Endothelial cell of umbilical vein (primary cell): ENCODE measurements around the gene PLP2. TPM values are rescaled to one million over a fixed set of nuclear protein-coding genes. Genes with fewer than 3 reads are reported as not detected.

Experiments used
- BruUV-seq: library from RNA; stranded (reverse); fragments of 400-500 nt; replicated peaks from 2 replicates; lab custom pipeline; 2021; lab: Mats Ljungman, UMichigan
- CTCF ChIA-PET: fragments of 300-600, 350-600 bp; sonication (Branson Sonifier 250); formaldehyde crosslinking; loops from one replicate; lab custom pipeline; 2021; ENCODE audit warnings: antibody characterized with exemption, inconsistent platforms; lab: Charles Lee
- POLR2A ChIA-PET: fragments of 300-600, 350-600 bp; sonication (Branson Sonifier 250); formaldehyde crosslinking; loops from one replicate; lab custom pipeline; 2021; ENCODE audit warnings: antibody characterized with exemption, inconsistent platforms; lab: Charles Lee
- DNase-seq: peaks from one replicate; pipeline ENCODE4 v3.0.0-alpha.2; 2011; ENCODE audit warnings: low read depth, low spot score
- FAIRE-seq: peaks from 2 replicates; lab custom pipeline; 2011; peaks lifted over from hg19 to GRCh38; lab: Jason Lieb, UNC
- H2AFZ ChIP-seq: 2 replicates; pipeline ENCODE4 v1.6.0; 2012; ENCODE audit warnings: low read depth, low read length, control low read depth, inconsistent platforms
- H3K27ac ChIP-seq: 2 replicates; pipeline ENCODE4 v1.5.1; 2011; ENCODE audit warnings: low read depth, mild to moderate bottlenecking, control low read depth, low read length, moderate library complexity; ENCODE audit not compliant: insufficient read depth
- H3K27me3 ChIP-seq, 2 experiments: 2 replicates each; pipeline versions ENCODE4 v1.6.0 to v1.6.1; 2011; ENCODE audit warnings: low read length in 2 of 2, mixed read lengths in 1 of 2; ENCODE audit not compliant: control insufficient read depth in 2 of 2, insufficient read depth in 2 of 2
- H3K36me3 ChIP-seq, 2 experiments: 2 replicates in 1 of 2; 3 replicates in 1 of 2; pipeline ENCODE4 v1.5.1; 2011; ENCODE audit warnings: low read length in 2 of 2, mild to moderate bottlenecking in 1 of 2, moderate library complexity in 1 of 2; ENCODE audit not compliant: control insufficient read depth in 2 of 2, insufficient read depth in 2 of 2; ENCODE audit errors: extremely low read depth in 1 of 2
- H3K4me1 ChIP-seq: 3 replicates; pipeline ENCODE4 v1.5.1; 2011; ENCODE audit warnings: mild to moderate bottlenecking, low read length; ENCODE audit not compliant: control insufficient read depth, insufficient read depth; ENCODE audit errors: extremely low read depth
- H3K4me2 ChIP-seq: 2 replicates; pipeline ENCODE4 v1.6.1; 2011; ENCODE audit warnings: low read length, control low read depth, mixed read lengths; ENCODE audit not compliant: insufficient read depth
- H3K4me3 ChIP-seq, 3 experiments: fragments of 200-600 bp in 1 of 3; sonication (generic), shearing (Covaris generic) in 1 of 3; replicated peaks in 1 of 3; 2 replicates each; pipeline ENCODE4 v1.5.1; 2011 to 2016; ENCODE audit warnings: control low read depth in 3 of 3, low read length in 3 of 3, mild to moderate bottlenecking in 2 of 3, inconsistent platforms in 1 of 3, low read depth in 1 of 3, moderate library complexity in 1 of 3; ENCODE audit not compliant: insufficient read depth in 1 of 3
- H3K79me2 ChIP-seq: 2 replicates; pipeline ENCODE4 v1.6.0; 2012; ENCODE audit warnings: low read length, inconsistent platforms; ENCODE audit not compliant: control insufficient read depth, insufficient read depth
- H3K9ac ChIP-seq: replicated peaks from 2 replicates; pipeline ENCODE3; 2011; ENCODE audit warnings: low read length, control low read depth; ENCODE audit not compliant: insufficient read depth; ENCODE audit errors: extremely low read depth
- H3K9me1 ChIP-seq: replicated peaks from 3 replicates; pipeline ENCODE4 v1.6.0; 2011; ENCODE audit warnings: mild to moderate bottlenecking, low read length; ENCODE audit not compliant: control insufficient read depth, insufficient read depth; ENCODE audit errors: extremely low read depth
- H3K9me3 ChIP-seq: replicated peaks from 2 replicates; pipeline ENCODE4 v1.5.1; 2012; ENCODE audit warnings: low read length, inconsistent platforms; ENCODE audit not compliant: control insufficient read depth, insufficient read depth
- H4K20me1 ChIP-seq: replicated peaks from 2 replicates; pipeline ENCODE3; 2011; ENCODE audit warnings: mild to moderate bottlenecking, low read length; ENCODE audit not compliant: control insufficient read depth, insufficient read depth; ENCODE audit errors: extremely low read depth
- EZH2 ChIP-seq: IDR thresholded peaks from 2 replicates; pipeline ENCODE4 v1.6.1; 2012; ENCODE audit warnings: borderline replicate concordance, low read depth, mild to moderate bottlenecking, moderate library complexity, low read length, inconsistent platforms; ENCODE audit not compliant: severe bottlenecking
- FOS ChIP-seq: IDR thresholded peaks from 2 replicates; pipeline ENCODE4 v1.6.1; 2011; ENCODE audit warnings: mild to moderate bottlenecking, low read length, moderate library complexity, borderline replicate concordance; ENCODE audit not compliant: insufficient read depth
- GATA2 ChIP-seq: IDR thresholded peaks from 2 replicates; pipeline ENCODE4 v1.7.0; 2011; ENCODE audit warnings: low read depth, mild to moderate bottlenecking, moderate library complexity, mixed read lengths, low read length; ENCODE audit not compliant: insufficient read length, insufficient read depth
- JUN ChIP-seq: IDR thresholded peaks from 2 replicates; pipeline ENCODE4 v1.6.1; 2011; ENCODE audit warnings: borderline replicate concordance, low read depth; ENCODE audit not compliant: insufficient read length, insufficient read depth
- MYC ChIP-seq: IDR thresholded peaks from one replicate; pipeline ENCODE4 v1.6.1; 2011; ENCODE audit warnings: mild to moderate bottlenecking, low read depth, low read length
- POLR2A ChIP-seq: IDR thresholded peaks from 2 replicates; pipeline ENCODE4 v1.6.1; 2012; ENCODE audit warnings: low read depth, mild to moderate bottlenecking, control low read depth, low read length
- POLR2AphosphoS5 ChIP-seq: IDR thresholded peaks from 2 replicates; pipeline ENCODE4 v1.6.1; 2012; ENCODE audit warnings: low read depth, mild to moderate bottlenecking, control low read depth, low read length, moderate library complexity; ENCODE audit not compliant: insufficient read depth
- dilution Hi-C: fragments of 300-500 bp; cut with MboI; formaldehyde crosslinking; loops from one replicate; pipeline ENCODE4 v1.15.0; 2019; ENCODE audit warnings: low sequenced_read_pairs; ENCODE audit not compliant: extremely low pct_ligation_motif_present
- intact Hi-C: fragments of 100-400 bp; cut with micrococcal nuclease; formaldehyde crosslinking; loops from one replicate; pipeline ENCODE4 v1.10.0; 2022
- polyA plus RNA-seq, 4 experiments: library from polyadenylated mRNA; depleted of rRNA in 3 of 4; stranded (reverse) in 3 of 4; unstranded in 1 of 4; fragments of >200 nt; gene quantifications; 2 replicates each; pipeline versions ENCODE4 v1.2.1 to v1.2.3, GENCODE V29; 2011 to 2012; ENCODE audit warnings: missing spikeins in 1 of 4
- total RNA-seq: library from RNA; stranded (reverse); gene quantifications from 2 replicates; pipeline ENCODE4 v1.2.3, GENCODE V29; 2021
- TF ChIP-seq, protein P1 (sequence below), 2 donors: IDR thresholded peaks; 1 replicate in 1 of 2; 2 replicates in 1 of 2; pipeline ENCODE4 v1.5.1; 2011; ENCODE audit warnings: low read length in 2 of 2, mild to moderate bottlenecking in 2 of 2, moderate library complexity in 2 of 2, control low read depth in 1 of 2, inconsistent platforms in 1 of 2, low read depth in 1 of 2; ENCODE audit not compliant: insufficient read depth in 1 of 2; ENCODE audit errors: extremely low read depth in 1 of 2
- TF ChIP-seq, protein P2 (sequence below): IDR thresholded peaks from 2 replicates; pipeline ENCODE4 v1.6.1; 2011; ENCODE audit not compliant: insufficient read depth, insufficient read length

Gene PLP2
- total and polyA plus RNA-seq, 2 donors (not counting 3 experiments of a cell fraction or from before 2014, with no cell fraction given): 153 to 277 TPM

DNA sequence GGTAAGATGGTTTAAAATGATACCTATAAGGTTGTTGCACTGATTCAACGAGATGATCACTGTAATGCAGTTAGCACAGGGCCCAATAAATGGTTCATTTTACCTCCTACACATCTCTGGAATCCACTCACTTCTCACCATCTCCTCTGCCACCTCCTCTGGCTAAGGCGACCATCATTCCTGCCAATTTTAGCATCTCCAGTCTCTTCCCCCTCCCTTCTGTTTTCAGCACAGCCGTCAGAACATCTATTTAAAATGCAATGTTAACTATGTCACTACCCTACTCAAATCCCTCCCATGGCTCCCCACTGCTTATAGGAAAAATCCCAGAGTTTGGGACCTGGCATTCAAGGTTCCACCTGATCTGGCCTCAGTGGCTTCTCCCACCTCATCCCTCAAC lies 31.8 kb downstream of the PLP2 start:
- H3K4me1 ChIP-seq: peaks cover 3% of the 10 kb centered on the region
- H3K27me3 ChIP-seq: peaks cover 0 to 2% of the 10 kb centered on the region in 2 experiments
- no peaks in the 10 kb centered on the region for H3K9me3 ChIP-seq
- no peaks in the 10 kb centered on the region for H3K79me2 ChIP-seq
- no peak overlapping the region for H3K27ac ChIP-seq
- H3K9ac ChIP-seq: no peak overlapping the region
- H3K4me2 ChIP-seq: no peak overlapping the region
- H4K20me1 ChIP-seq: no peaks in the 10 kb centered on the region
- no peaks in the 10 kb centered on the region for H3K9me1 ChIP-seq
- intact Hi-C loops: loop anchor here (5.0 kb wide), 1 partner anchor 719 kb away; the partner anchor contains the start of gene CLCN5
- FAIRE-seq (no peak), DNase-seq (no peak)
- no peak for TF ChIP-seq FOS
- no peak for TF ChIP-seq MYC
- TF ChIP-seq POLR2A: no peak
- TF ChIP-seq JUN: no peak
- TF ChIP-seq, protein P1, sequence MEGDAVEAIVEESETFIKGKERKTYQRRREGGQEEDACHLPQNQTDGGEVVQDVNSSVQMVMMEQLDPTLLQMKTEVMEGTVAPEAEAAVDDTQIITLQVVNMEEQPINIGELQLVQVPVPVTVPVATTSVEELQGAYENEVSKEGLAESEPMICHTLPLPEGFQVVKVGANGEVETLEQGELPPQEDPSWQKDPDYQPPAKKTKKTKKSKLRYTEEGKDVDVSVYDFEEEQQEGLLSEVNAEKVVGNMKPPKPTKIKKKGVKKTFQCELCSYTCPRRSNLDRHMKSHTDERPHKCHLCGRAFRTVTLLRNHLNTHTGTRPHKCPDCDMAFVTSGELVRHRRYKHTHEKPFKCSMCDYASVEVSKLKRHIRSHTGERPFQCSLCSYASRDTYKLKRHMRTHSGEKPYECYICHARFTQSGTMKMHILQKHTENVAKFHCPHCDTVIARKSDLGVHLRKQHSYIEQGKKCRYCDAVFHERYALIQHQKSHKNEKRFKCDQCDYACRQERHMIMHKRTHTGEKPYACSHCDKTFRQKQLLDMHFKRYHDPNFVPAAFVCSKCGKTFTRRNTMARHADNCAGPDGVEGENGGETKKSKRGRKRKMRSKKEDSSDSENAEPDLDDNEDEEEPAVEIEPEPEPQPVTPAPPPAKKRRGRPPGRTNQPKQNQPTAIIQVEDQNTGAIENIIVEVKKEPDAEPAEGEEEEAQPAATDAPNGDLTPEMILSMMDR (IDR thresholded peaks at IDR 0.05; ENCODE audit: extremely low read depth in 1 of 2, insufficient read depth in 1 of 2, low read depth in 1 of 2, low read length in 2 of 2): no peak
- TF ChIP-seq, protein P2, sequence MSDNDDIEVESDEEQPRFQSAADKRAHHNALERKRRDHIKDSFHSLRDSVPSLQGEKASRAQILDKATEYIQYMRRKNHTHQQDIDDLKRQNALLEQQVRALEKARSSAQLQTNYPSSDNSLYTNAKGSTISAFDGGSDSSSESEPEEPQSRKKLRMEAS: no peak
- TF ChIP-seq POLR2AphosphoS5: no peak
- TF ChIP-seq GATA2: no peak
- no peak for TF ChIP-seq EZH2
- H2AFZ ChIP-seq: no peak overlapping the region
- dilution Hi-C loops: no loop called here
- no peak overlapping the region for H3K4me3 ChIP-seq
- ChIA-PET CTCF (no interaction called here), POLR2A (no interaction called here)
- no TSS peak for BruUV-seq
- no peaks in the 10 kb centered on the region for H3K36me3 ChIP-seq
